ENCODE measurements around the gene S1PR3. TPM values are rescaled to one million over a fixed set of nuclear protein-coding genes. Genes with fewer than 3 reads are reported as not detected.

The S1PR3 gene
- total RNA-seq, 2 experiments from 2014 or later, result 0.06 TPM; not detected in 1

- POLR2A ChIA-PET, result no interaction called here
- peak; percentile 77 for DNase-seq
- no peak overlapping the region for H3K4me3 Mint-ChIP-seq
- peaks cover 3% of the 10 kb centered on the region for H3K4me1 Mint-ChIP-seq
- H3K9me3 Mint-ChIP-seq, result no peaks in the 10 kb centered on the region
- H3K27me3 Mint-ChIP-seq, result peaks cover 36% of the 10 kb centered on the region
- no peak overlapping the region for H3K27ac Mint-ChIP-seq
- ATAC-seq (ENCODE audit: low read depth), result peak; percentile 75
- no peaks in the 10 kb centered on the region for H3K36me3 Mint-ChIP-seq
Observed at GRCh38 chr9:89000973-89001916, 10.0 kb downstream of the S1PR3 start.

DNA sequence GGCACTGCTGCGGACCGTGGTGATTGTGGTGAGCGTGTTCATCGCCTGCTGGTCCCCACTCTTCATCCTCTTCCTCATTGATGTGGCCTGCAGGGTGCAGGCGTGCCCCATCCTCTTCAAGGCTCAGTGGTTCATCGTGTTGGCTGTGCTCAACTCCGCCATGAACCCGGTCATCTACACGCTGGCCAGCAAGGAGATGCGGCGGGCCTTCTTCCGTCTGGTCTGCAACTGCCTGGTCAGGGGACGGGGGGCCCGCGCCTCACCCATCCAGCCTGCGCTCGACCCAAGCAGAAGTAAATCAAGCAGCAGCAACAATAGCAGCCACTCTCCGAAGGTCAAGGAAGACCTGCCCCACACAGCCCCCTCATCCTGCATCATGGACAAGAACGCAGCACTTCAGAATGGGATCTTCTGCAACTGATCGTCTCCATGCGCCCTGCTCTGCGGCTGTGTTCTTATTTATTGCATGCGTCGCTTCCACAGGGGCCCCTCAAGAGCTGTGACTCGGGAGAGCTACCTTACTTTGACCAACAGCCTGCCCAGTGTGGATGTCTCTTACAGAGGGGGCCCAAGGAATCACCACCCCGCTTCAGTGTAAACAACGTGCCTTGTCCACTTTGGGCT, 10.8 kb downstream of the S1PR3 start:
- Mint-ChIP-seq H3K4me3 (no peak overlapping the region), H3K27ac (no peak overlapping the region), H3K4me1 (peaks cover 3% of the 10 kb centered on the region), H3K36me3 (no peaks in the 10 kb centered on the region), H3K27me3 (peaks cover 36% of the 10 kb centered on the region), H3K9me3 (no peaks in the 10 kb centered on the region)
- DNase-seq (no peak), ATAC-seq (ENCODE audit: low read depth) (no peak)
- POLR2A ChIA-PET, result no interaction called here

DNA sequence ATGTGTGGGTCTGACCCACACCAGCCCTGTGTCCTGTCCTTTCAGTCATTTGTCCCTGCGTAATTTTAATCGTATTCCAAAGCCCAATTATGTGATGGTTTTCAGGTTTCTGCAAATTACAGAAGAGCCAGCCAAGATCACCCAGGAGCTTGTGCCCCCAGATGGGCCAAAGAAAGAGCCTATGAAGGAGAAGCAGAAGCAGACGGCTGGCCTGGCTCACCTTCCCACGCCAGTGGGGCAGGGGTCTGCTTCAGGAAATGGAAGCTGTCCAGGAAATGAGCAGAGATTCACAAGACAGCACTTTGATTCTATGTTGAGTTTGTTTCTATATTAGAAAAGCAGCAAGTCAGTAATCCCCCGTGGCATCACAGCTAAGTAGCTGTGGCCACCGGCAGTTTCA, 11.7 kb downstream of the S1PR3 start:
- ATAC-seq (ENCODE audit: low read depth) (no peak), DNase-seq (no peak)
- no peak overlapping the region for H3K4me3 Mint-ChIP-seq
- peaks cover 39% of the 10 kb centered on the region for H3K27me3 Mint-ChIP-seq
- H3K4me1 Mint-ChIP-seq, result peaks cover 3% of the 10 kb centered on the region
- no peaks in the 10 kb centered on the region for H3K36me3 Mint-ChIP-seq
- POLR2A ChIA-PET, result no interaction called here
- H3K27ac Mint-ChIP-seq, result no peak overlapping the region
- H3K9me3 Mint-ChIP-seq, result no peaks in the 10 kb centered on the region

GRCh38 chr9:89005323-89005722, 14.1 kb downstream of the S1PR3 start:
- Mint-ChIP-seq H3K9me3 (no peaks in the 10 kb centered on the region), H3K4me3 (no peak overlapping the region), H3K27me3 (peaks cover 38% of the 10 kb centered on the region), H3K4me1 (peaks cover 3% of the 10 kb centered on the region), H3K27ac (no peak overlapping the region), H3K36me3 (no peaks in the 10 kb centered on the region)
- no peak for ATAC-seq (ENCODE audit: low read depth)
- POLR2A ChIA-PET, result no interaction called here
- DNase-seq, result no peak

- Mint-ChIP-seq H3K27me3 (peaks cover 37% of the 10 kb centered on the region), H3K4me1 (no peaks in the 10 kb centered on the region), H3K4me3 (no peak overlapping the region), H3K36me3 (no peaks in the 10 kb centered on the region), H3K27ac (no peak overlapping the region), H3K9me3 (no peaks in the 10 kb centered on the region)
- POLR2A ChIA-PET, result no interaction called here
- DNase-seq, result no peak
- ATAC-seq (ENCODE audit: low read depth), result no peak
Observed at GRCh38 chr9:89006267-89006666, 15.0 kb downstream of the S1PR3 start.

GRCh38 chr9:89006996-89007967, 16.0 kb downstream of the S1PR3 start:
- H3K9me3 Mint-ChIP-seq, result no peaks in the 10 kb centered on the region
- DNase-seq, result no peak
- no peak overlapping the region for H3K27ac Mint-ChIP-seq
- POLR2A ChIA-PET, result no interaction called here
- peaks cover 30% of the 10 kb centered on the region for H3K27me3 Mint-ChIP-seq
- ATAC-seq (ENCODE audit: low read depth), result no peak
- no peaks in the 10 kb centered on the region for H3K36me3 Mint-ChIP-seq
- H3K4me1 Mint-ChIP-seq, result no peaks in the 10 kb centered on the region
- H3K4me3 Mint-ChIP-seq, result no peak overlapping the region

DNA sequence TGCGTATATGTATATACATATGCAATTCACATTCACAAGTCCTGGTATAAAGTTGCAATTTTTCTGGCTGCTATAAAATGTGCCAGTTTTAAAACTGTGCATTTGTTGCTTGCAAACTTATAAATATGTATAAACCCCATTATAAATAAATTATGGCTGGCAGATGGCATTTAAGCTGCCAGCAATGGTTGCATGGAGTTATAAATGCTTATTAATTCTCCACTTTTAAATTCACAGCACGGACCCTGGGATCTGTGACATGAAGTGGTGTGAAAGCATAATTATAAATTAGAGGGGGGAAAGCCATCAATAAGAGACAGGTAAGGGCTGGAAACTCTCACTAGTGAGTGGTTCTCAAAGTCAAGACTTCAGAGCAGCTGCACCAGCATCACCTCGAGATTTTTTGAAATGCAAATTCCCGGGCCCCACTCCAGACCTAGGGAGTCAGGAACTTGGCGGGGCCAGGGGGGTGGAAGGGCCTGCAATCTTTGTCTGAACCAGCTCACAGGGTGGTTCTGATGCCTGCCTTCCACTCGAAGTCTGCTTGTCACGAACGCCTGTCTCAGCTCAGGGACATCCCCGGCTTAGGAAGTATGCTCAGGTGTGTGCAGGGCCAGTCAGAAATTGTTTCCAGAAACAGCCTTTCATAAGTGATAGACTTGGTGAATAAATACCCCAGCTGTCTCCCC, 16.9 kb downstream of the S1PR3 start:
- Mint-ChIP-seq H3K36me3 (no peaks in the 10 kb centered on the region), H3K4me1 (no peaks in the 10 kb centered on the region), H3K27me3 (peaks cover 24% of the 10 kb centered on the region), H3K9me3 (no peaks in the 10 kb centered on the region), H3K27ac (no peak overlapping the region), H3K4me3 (no peak overlapping the region)
- POLR2A ChIA-PET, result no interaction called here
- ATAC-seq (ENCODE audit: low read depth) (no peak), DNase-seq (no peak)

DNA sequence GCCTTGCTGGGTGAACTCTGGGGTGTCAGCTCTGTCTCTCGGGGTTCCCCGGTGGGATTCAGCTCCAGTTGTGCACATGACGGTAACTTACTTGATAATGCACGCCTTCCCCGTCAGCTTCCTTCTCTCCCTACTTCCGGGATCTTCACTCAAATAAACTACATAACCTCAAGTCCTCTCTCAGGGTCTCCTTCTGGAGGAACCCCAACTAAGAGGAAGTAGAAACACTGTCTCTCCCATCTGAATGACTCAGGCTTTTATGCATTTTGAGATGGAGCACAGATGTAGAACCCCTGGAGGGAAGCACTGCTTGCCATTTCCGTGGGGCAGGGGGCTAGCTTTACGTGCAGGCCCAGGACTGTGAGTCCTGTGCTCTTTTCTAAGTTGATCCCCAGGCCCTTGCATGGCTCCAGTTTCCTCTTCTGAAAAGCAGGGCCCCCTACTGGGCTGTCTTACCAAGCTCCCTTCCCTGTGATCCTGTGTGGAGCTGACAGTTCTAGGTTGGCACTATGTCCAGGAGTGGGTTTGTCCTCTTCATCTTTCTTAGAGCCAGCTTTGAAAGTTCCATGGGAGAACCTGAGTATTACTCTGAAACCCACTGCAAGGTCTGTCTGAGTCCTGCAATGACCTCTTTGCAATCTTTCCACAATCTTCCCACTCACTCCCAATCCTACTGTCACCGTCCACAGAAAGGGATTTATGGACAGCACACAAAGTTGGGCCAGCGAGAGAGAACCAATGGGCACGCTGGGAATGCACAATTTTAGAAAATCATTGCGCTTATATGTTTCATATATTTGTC, 17.7 kb downstream of the S1PR3 start:
- Mint-ChIP-seq H3K27ac (no peak overlapping the region), H3K9me3 (no peaks in the 10 kb centered on the region), H3K27me3 (peaks cover 17% of the 10 kb centered on the region), H3K4me1 (no peaks in the 10 kb centered on the region), H3K36me3 (no peaks in the 10 kb centered on the region), H3K4me3 (no peak overlapping the region)
- DNase-seq (no peak), ATAC-seq (ENCODE audit: low read depth) (no peak)
- POLR2A ChIA-PET, result no interaction called here

GRCh38 chr9:89009546-89009840, 18.2 kb downstream of the S1PR3 start:
- POLR2A ChIA-PET, result no interaction called here
- peaks cover 13% of the 10 kb centered on the region for H3K27me3 Mint-ChIP-seq

GRCh38 chr9:89010056-89010455, 18.8 kb downstream of the S1PR3 start:
- no peak for DNase-seq
- Mint-ChIP-seq H3K4me1 (no peaks in the 10 kb centered on the region), H3K9me3 (no peaks in the 10 kb centered on the region), H3K27ac (no peak overlapping the region), H3K36me3 (no peaks in the 10 kb centered on the region), H3K4me3 (no peak overlapping the region), H3K27me3 (peaks cover 12% of the 10 kb centered on the region)
- ATAC-seq (ENCODE audit: low read depth), result no peak
- POLR2A ChIA-PET, result no interaction called here

More at GRCh38 chr9:89009546-89009840, 18.2 kb downstream of the S1PR3 start:
- H3K36me3 Mint-ChIP-seq, result no peaks in the 10 kb centered on the region
- DNase-seq, result no peak
- no peaks in the 10 kb centered on the region for H3K4me1 Mint-ChIP-seq
- no peaks in the 10 kb centered on the region for H3K9me3 Mint-ChIP-seq
- no peak for ATAC-seq (ENCODE audit: low read depth)
- no peak overlapping the region for H3K27ac Mint-ChIP-seq
- no peak overlapping the region for H3K4me3 Mint-ChIP-seq

DNA sequence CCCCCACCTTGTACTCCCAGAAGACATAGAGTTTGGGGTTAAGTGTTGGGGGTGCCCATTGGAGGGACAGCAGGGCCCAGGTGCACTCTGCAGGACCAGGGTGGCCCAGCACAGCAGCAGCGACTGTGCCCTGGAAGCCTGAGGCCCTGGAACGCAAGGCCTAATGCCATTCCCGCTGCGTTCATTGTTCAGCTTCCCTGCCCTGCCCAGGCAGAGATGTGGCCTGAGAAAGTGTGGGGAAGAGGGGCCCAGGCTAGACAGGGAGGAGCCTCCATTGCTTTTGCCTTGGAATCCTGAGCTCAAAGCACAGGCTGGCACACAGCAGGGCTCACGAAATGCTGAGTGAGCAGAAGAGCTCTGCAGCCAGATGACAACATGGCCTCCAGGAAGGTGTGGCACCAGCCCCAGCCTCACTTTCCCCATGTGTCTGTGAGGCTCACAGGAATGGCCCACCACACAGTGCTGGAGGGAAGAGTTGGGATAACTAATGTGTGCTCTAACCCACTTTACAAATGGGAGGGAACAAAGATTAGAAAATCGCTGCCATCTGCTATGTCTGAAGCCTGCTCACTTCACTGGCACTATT, 19.4 kb downstream of the S1PR3 start:
- H3K27me3 Mint-ChIP-seq, result peaks cover 8% of the 10 kb centered on the region
- POLR2A ChIA-PET, result no interaction called here
- DNase-seq (no peak), ATAC-seq (ENCODE audit: low read depth) (no peak)
- H3K4me3 Mint-ChIP-seq, result no peak overlapping the region
- no peak overlapping the region for H3K27ac Mint-ChIP-seq
- H3K36me3 Mint-ChIP-seq, result no peaks in the 10 kb centered on the region
- no peaks in the 10 kb centered on the region for H3K4me1 Mint-ChIP-seq
- H3K9me3 Mint-ChIP-seq, result no peaks in the 10 kb centered on the region

GRCh38 chr9:89011683-89012082, 20.4 kb downstream of the S1PR3 start:
- Mint-ChIP-seq H3K36me3 (no peaks in the 10 kb centered on the region), H3K9me3 (no peaks in the 10 kb centered on the region), H3K4me3 (no peak overlapping the region), H3K27ac (no peak overlapping the region), H3K27me3 (peaks cover 3% of the 10 kb centered on the region), H3K4me1 (no peaks in the 10 kb centered on the region)
- ATAC-seq (ENCODE audit: low read depth) (no peak), DNase-seq (no peak)
- POLR2A ChIA-PET, result no interaction called here
